ENCODE data around the gene ITGB4.

ITGB4 gene

GRCh38 chr17:75803883-75804282, 82.6 kb downstream of the ITGB4 start:
- no peak for DNase-seq

- DNase-seq, result no peak
These were observed 85.7 kb downstream of the ITGB4 start for GRCh38 chr17:75806822-75807500.
